Stimulated activated CD4-positive, alpha-beta T cell treated with anti-CD3 and anti-CD28 coated beads, TNF-alpha, amount 100 ng/mL, for 4 hours (primary cell): ENCODE data around the gene RGS4.

ENCODE experiments used
- DNase-seq, 3 experiments: peaks; one replicate each; pipeline ENCODE4 v3.0.0-alpha.2; 2020; ENCODE audit warnings: low read depth in 3 of 3

RGS4 gene

GRCh38 chr1:163102590-163102989 is 33.4 kb downstream of the RGS4 start:
- no peak for DNase-seq

GRCh38 chr1:163104385-163105099 is 35.4 kb downstream of the RGS4 start:
- no peak for DNase-seq

- DNase-seq = no peak
Observed at GRCh38 chr1:163106364-163106987, 37.3 kb downstream of the RGS4 start.

GRCh38 chr1:163107655-163108054 is 38.5 kb downstream of the RGS4 start:
- no peak for DNase-seq

GRCh38 chr1:163115887-163116286 is 46.7 kb downstream of the RGS4 start:
- no peak for DNase-seq

GRCh38 chr1:163119707-163120106 is 50.5 kb downstream of the RGS4 start:
- DNase-seq = no peak

GRCh38 chr1:163120372-163120771 is 51.2 kb downstream of the RGS4 start:
- DNase-seq = no peak

- DNase-seq = no peak
Observed at GRCh38 chr1:163124812-163125211, 55.7 kb downstream of the RGS4 start.
